GM18870 (cell line): Measurements from ENCODE around the gene RILPL2.
A peak's percentile ranks its signal among the peaks of the same experiment; 100 is the strongest.
"Not testable (repeated sequence)": the region's sequence is repeated elsewhere in the genome, so short reads cannot be mapped to it uniquely, and the experiment has no call there.

ENCODE experiments used
- ATAC-seq: cut with Tn5 transposase; IDR thresholded peaks from one replicate; pipeline ENCODE4 v1.9.1; 2021; ENCODE audit warnings: moderate library complexity; ENCODE audit not compliant: unreplicated experiment

RILPL2 gene, protein sequence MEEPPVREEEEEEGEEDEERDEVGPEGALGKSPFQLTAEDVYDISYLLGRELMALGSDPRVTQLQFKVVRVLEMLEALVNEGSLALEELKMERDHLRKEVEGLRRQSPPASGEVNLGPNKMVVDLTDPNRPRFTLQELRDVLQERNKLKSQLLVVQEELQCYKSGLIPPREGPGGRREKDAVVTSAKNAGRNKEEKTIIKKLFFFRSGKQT

DNA sequence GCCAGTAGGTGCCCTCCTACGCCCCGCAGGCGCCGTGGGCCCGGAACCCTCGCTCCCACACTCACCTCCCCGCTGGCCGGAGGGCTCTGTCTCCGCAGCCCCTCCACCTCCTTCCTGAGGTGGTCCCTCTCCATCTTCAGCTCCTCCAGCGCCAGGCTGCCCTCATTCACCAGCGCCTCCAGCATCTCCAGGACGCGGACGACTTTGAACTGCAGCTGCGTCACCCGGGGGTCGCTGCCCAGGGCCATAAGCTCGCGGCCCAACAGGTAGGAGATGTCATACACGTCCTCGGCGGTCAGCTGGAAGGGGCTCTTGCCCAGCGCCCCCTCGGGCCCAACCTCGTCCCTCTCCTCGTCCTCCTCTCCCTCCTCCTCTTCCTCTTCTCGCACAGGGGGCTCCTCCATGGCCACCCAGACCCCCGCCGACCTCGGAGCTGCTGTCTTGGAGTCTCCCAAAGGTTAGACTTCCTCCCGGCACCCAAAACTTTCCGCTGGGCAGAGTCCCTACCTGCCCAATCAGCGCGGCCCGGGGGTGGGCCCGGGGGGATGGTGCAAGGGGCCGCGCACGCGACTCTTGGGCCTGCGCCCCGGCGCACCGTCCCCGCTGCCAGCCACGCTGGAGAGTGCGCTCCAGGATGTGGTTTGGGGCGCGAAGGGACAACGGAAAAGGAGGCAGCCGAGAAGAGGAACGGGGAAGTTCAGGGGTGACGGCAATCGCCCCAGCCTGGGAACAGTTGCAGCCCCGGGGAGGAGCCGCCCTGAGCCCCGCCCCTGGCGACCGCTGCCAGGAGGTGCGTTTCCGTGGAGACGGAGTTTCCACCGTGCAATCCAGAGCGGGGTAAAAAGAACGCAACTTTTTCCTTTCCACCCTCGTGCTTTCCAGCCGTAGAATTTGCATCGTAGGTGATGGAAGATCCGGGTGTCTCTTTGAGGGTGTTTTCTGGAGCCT is at the start of gene RILPL2:
TSS of gene RILPL2 (minus strand) at position 668 of the 948 bp plus-strand sequence. CDS start at position 404, 264 bp downstream.
- ATAC-seq = peak; percentile 41

DNA sequence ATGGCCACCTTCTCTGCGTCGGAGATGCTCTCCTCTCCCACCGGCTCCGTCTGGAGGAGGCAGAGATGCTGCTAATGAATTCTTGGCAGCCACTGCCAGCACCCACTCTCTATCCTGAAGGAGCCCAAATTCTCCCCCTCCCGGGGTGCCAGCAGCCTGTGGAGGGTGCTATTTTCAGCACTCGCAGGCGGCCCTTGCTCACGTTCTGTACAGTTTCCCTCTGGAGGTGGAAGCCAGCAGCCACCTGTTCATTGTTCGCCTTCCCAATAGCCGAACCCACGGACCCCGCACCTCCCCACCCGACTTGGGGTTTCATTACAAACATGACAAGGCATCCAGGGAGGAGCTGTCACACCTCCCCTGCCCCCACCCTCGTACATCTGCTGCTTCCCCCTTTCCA is 49.3 kb upstream of the RILPL2 start:
- ATAC-seq = no peak

DNA sequence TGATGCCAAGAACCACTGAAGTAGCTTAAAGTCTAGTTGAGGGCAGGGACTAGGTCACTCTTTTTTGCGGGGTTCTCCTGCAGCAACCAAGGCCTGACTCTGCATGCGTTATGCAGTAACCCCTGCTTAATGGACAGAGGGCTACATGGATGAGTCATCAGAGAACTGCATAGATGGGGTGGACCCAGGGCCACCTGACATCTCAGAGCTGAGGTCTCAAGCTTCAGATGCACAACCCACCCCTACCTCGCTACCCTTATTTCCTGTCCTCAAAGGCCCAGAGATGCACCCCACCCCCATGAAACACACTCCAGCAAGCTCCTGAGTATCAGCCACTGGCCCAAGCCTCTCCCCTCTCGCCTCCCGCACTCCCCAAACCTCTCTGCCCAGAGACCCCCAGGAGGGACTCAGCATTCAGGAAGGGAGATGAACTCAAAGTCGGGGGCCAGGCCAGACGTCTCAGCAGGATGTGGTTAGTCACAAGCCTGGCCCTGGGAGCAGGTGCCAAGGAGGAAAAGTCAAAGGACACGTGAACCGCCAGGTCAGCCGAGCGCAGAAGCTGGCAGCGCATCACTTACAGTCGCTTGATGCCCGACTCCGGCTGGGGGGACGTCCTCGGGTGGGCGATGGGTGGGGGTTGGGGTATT is 47.2 kb upstream of the RILPL2 start:
- no peak for ATAC-seq

DNA sequence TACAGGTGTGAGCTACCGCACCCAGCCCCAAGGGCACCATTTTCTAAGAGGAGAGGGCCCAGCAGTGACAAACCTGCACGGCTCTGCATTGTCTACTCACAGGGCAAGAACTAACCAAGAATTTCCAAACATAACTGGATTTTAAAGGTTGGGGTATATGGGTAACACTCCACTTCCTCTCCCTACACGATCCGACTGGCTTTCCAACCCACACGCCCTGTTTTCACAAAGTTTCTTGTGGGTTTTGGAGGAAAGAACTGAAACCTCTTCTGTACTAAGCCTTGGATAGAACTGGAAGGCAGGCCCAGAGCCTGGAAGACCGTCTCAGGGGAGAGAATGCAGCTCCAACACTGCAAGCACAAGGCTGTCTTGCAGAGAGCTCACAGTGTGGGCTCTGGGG is 46.4 kb upstream of the RILPL2 start:
- ATAC-seq = no peak

DNA sequence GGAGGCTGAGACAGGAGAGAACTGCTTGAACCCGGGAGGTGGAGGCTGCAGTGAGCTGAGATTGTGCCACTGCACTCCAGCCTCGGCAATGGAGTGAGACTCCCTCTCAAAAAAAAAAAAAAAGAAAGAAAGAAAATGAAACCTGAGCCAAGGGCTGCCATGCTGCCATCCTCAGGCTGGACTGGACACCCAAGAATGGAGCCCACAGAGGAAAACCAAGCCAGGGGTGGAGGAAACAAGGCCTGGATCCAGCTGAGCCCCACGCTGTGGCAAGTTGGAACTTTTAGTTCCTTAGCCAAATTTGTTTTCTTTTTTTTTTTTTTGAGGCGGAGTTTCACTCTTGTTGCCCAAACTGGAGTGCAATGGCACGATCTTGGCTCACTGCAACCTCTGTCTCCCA is 44.8 kb upstream of the RILPL2 start:
- not testable (repeated sequence) for ATAC-seq

DNA sequence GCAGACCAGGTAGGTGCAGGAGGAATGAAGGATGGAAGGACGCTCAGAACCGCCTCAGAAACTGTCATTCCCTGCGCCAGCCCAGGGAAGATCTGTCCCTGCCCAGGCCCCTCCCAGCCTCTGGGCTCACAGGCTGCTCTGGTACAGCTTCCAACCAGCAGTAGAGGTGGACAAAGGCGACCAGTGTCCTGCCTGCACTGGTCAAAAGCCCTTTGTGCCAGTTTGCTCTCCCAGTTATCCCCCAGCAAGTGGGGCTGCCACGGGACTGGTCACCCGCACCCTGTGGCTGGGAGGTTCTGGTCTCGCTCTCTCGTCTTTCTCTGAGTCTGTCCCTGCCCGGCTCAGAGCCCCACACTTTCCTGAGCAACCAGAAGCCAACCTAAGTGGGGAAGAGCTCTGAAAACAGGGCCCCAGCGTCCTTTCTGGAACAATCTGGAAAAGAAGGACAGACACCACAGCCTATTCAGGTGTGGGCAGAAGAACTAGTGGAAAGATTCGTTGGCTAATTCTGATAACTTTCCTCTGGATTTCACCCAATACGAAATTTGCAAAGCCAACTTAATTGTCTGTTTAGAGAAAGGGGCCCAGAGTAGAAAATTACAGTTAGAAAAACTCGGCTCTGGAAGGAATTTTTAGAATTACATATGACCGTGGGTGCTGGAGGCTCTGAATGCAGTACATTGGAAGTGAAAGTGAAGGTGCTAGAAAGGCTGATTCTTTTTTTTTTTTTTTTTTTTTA is 43.1 kb upstream of the RILPL2 start:
- no peak for ATAC-seq

DNA sequence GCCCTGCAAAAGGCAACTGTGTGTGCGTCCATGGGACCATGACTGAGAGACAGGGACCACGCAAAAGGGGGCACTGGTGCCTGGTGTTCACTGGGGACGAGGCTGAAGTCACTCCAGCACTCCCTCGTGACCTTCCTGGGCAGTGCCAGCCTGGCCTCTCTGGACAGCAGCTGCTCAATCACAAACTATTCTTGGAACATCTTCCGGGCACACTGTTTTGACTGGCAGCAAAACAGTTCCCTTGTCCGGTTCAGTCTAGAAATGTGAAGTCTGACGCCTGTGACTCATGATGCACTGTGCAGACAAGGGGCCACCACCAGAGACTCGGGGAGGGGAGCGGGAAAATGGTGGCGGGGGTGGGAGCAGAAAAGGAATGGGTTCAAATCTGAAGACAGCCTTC is 42.3 kb upstream of the RILPL2 start:
- ATAC-seq = no peak

DNA sequence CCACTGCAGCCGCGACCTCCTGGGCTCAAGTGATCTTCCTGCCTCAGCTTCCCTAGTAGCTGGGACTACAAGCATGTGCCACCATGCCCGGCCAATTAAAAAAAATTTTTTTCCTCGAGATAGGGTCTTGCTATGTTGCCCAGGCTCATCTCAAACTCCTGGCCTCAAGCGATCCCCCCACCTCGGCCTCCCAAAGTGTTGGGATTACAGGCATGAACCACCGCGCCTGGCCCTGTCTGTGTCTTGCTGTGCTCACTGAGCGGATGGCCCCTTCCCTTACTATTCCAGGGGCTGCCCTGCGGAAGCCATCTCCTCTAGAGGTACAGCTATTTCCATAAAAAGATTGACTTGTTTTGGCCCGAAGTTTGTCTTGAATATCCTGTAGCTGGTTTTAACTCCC is 41.6 kb upstream of the RILPL2 start:
- no peak for ATAC-seq

DNA sequence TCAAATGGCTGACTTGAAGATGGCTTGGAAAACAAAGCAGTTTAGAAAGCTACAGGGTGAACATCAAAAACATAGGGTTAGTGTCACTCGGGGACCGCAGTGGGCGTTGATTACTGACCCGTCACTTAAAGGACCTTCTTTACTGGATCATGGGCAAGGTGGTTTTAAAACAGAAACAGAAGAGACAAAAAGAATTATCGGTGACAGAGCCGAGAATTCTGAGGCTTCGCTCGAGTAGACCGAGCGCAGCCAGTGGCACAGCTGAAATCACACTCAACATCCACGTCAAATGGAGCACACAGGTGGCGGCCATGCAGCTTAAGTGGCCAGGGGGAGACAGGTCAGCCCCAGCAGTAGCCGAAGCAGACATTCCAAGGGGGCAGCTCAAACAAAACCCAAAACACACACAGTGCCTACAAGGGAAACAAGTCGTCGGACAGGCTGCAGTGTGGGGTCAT is 38.8 kb upstream of the RILPL2 start:
- no peak for ATAC-seq

DNA sequence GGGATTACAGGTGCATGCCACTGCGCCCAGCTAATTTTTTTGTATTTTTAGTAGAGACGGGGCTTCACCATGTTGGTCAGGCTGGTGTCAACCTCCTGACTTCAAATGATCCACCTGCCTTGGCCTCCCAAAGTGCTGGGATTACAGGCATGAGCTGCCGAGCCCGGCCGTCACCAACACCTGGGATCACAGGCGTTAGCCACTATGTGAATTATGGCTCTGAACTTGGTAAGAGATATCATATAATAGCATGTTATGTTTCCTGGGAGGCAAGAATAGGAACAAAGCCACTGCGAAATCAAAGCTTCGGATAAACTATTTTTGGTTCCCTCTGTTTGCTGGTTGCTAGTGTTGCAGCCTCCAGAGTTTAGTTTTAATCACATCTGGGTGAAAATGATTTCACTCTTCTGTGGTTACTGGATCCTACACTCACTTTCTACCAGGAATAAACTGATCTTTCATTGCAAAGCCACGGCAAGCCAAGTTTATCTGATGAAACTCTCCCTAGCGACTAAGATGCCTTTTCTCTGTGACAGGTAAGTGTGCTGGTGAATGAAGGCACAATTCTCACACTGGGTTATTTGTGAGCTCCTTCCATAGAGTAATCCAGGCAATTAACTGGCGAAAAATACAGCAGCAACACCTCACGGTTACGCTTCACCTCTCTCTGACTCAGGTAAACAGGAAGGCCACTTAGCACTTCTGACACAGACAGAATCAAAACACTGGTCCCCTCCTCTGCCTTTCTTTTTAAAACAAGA is 38.2 kb upstream of the RILPL2 start:
- ATAC-seq = no peak

DNA sequence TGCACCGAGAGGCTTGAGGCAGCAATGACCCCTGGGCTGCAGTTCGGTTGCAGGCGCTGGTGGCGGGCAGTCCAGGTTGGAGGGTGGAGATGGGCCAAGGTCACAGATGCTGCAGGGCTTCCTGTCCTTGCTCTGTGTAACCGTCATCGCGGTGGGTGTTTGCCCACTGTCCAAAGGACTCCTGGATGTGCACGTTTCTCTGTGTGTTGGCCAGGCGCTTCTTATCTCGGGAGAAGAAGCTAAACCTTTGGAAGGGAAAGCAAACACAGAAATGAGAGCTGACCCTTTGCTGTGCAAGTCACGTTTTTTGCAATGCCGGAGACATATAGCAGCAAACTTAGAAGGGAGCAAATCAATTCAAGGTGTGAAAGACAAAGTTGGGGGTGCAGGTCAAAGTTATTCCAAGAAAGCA is 36.0 kb upstream of the RILPL2 start:
- ATAC-seq = no peak

DNA sequence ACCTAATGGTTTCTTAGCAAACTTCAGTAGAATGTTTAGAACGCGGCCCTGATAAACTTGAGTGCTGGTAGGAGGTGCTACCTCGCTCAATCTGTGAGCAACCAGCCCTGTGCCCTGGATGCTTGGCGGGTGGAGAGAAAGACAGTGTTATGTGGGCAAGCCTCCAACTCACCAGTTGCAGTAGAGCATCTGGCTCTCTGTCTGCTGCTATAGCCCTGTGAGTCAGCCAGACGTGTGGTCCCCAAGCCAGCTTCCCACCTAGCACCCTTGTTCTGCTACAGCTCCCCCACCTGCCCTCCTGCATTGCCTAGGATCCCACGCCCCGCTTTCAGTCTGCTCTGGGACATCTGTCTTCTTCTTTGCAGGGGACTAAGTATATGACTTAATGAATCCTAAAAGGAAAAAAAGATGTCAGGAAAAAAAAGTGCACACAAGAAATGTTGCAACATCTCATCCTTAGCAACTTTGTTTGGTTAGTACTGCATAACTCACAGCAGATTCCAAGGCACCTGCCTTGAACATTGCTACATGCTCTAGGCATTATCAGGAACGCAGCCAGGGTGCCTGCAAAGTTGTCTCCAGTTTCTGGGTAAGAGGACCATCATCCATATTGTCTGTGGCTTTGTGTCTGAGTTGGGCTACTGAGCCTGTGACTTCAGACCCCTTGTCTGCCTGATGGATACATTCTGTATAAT is 35.0 kb upstream of the RILPL2 start:
- no peak for ATAC-seq

DNA sequence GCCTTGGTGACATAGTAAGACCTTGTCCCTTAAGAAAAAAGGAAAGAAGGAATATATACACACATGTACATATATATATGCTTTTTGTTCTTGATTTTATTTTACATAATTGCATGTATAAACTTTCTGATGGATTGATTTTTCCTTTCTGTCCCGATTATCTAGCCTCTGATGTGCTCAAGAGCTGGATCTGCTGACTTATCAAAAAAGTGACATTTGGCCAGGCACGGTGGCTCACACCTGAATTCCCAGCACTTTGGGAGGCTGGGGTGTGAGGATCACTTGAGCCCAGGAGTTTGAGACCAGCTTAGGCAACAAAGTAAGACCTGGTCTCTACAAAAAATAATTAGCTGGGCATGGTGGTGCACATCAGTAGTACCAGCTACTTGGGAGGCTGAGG is 33.5 kb upstream of the RILPL2 start:
- ATAC-seq = no peak

DNA sequence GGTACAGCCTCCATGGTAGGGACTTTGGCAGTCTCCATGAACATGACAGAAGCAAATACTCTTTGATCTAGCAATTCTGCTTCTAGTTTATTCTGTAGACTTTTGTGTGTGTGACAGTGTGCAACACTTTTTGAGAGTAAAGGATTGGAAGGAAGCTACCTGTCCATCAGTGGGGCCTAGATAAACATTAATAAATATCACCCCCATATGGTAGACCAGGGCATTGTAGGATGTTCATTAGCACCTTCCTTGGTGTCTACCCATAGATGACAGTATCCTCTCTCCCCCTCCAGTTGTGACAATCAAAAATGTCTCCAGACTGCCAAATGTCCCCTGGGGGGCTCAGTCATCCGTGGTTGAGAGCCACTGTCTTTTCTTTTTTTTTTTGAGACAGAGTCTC is 32.3 kb upstream of the RILPL2 start:
- ATAC-seq = no peak

DNA sequence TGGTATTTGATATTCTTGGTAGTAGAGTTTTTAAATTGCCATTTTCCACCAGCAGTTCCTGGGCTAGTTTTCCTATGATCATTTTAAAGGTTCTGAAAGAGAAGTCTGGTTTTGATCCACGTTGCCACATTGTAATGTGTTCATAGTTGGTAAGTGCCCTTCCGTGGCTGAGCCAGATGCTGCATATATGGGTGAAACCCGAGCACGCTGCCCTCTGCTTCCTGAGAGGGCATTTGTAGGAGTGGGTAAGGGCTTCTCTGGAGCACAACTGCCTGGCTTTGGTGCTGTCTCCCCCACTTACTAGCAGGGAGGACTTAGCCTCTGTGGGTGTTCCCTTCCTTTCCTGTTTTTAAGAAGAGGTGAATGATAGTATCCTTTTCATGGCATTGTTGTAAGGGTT is 28.6 kb upstream of the RILPL2 start:
- no peak for ATAC-seq

DNA sequence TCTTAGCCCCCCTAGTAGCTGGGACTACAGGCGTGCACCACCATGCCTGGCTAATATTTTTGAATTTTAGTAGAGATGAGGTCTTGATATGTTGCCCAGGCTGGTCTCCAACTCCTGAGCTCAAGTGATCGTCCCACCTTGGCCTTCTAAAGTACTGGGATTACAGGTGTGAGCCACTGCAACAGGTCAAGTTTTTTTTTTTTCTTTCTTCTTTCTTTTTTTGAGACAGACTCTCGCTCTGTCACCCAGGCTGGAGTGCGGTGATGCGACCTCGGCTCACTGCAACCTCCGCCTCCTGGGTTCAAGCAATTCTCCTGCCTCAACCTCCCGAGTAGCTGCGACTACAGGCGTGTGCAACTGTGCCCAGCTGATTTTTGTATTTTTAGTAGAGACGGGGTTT is 26.7 kb upstream of the RILPL2 start:
- not testable (repeated sequence) for ATAC-seq

DNA sequence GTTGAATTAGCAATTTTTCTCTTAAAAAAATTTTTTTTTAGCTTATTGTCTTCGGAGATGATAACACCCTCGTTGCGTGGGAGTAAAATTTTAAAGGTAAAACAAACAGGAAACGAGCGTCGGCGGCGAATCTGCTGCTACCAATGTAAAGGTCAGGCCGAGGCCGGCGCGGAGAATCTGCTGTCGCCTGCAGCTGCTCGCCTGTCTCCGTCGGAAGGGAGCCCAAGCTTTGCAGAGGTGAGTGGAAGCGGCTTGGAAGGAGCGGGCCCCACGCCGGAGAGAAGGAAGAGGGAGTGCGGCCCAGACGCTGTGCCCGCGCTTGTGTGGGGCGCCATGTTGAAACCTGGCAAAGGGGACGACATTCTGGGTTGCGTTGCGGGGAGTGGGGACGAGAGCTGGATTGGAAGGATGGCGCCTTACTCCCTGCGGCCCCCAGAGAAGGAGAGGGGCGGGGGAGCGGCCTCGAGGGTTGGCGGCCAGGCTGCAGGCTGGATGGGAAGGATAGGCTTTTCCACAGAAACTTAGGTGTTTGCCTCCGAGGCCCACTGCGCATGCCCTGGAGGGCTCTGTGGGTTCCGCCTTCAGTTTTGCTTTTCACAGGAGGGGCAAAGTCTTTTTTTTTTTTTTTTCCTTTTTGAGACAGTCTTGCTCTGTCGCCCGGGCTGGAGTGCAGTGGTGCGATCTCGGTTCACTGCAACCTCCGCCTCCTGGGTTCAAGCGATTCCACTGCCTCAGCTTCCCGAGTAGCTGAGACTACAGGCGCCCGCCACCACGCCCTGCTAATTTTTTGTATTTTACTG is 21.7 kb upstream of the RILPL2 start, which contains the start of gene SNRNP35:
TSS of gene SNRNP35 (plus strand) at position 160 of the 800 bp plus-strand sequence. CDS start 7,402 bp downstream, outside the sequence.
- ATAC-seq = no peak

DNA sequence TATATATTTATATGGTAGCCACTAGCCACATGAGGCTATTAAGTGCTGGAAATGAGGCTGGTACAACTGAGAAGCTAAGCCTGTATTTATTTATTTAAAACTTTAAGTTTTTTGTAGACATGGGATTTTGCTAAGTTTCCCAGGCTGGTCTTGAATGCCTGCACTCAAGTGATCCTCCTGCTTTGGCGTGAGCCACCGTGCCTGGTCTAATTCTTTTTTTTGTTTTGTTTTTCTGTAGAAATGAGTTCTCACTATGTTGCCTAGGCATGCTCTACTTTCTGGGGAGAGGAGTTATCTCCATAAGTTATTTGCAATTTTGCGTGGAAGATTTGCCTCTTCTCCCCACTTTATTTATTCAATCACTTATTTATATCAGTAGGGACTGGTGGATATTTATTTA is 16.7 kb upstream of the RILPL2 start:
- no peak for ATAC-seq

DNA sequence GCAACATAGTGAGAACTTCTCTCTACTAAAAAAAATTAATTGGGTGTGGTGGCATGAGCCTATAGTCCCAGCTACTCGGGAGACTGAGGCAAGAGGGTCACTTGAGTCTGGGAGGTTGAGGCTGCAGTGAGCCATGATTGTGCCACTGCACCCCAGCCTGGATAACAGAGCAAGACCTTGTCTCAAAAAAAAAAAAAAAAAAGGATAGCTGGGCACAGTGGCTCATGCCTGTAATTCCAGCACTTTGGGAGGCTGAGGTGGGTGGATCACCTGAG is 15.7 kb upstream of the RILPL2 start:
- ATAC-seq = not testable (repeated sequence)
